ENCODE measurements around the gene PIK3CB. TPM values are rescaled to one million over a fixed set of nuclear protein-coding genes. Genes with fewer than 3 reads are reported as not detected.

PIK3CB gene
- total and polyA plus RNA-seq, 2 of the 8 experiments (the other 6 are each of a cell fraction or from before 2014, with no cell fraction given), result 8.3 to 35.2 TPM

DNA sequence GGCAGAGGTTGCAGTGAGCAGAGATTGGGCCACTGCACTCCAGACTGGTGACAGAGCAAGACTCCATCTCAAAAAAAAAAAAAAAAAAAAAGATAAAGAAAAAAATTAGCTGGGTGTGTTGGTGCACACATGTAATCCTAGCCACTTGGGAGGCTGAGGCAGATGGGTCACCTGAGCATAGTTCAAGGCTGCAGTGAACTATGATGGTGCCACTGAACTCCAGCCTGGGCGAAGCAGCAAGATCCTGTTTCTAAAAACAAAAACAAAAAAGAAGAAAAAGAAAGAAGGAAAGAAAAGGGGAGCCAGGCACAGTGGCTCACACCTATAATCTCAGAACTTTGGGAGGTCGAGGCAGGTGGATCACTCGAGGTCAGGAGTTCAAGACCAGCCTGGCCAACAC is 32.9 kb downstream of the PIK3CB start (continued):
- TF ChIP-seq CEBPB (IDR thresholded peaks at IDR 0.05; ENCODE audit: low read depth, low read length) (no peak), SRF (IDR thresholded peaks at IDR 0.05; ENCODE audit: low read depth, low read length) (no peak), SP1 (IDR thresholded peaks at IDR 0.05; ENCODE audit: low read depth, low read length) (no peak)
